Mucosa of descending colon (tissue), 3 donors: Measurements from ENCODE around the gene RANBP9. TPM values are rescaled to one million over a fixed set of nuclear protein-coding genes. Genes with fewer than 3 reads are reported as not detected.
A peak's percentile ranks its signal among the peaks of the same experiment; 100 is the strongest.

Source experiments
- ATAC-seq: fragments of 200-7000 bp; cut with Tn5 transposase; one replicate; pipeline ENCODE4 v1.9.1; 2020; ENCODE audit warnings: mild to moderate bottlenecking, moderate library complexity
- DNase-seq, 3 donors: peaks; one replicate each; pipeline ENCODE4 v3.0.0-alpha.2; 2020
- H3K36me3 ChIP-seq: fragments of 200-600 bp; one replicate; pipeline ENCODE4 v1.8.0; 2021; ENCODE audit warnings: low read depth, mild to moderate bottlenecking
- H3K4me1 ChIP-seq: fragments of 200-600 bp; one replicate; pipeline ENCODE4 v1.8.0; 2021; ENCODE audit warnings: low read depth, mild to moderate bottlenecking
- H3K4me3 ChIP-seq: fragments of 200-600 bp; one replicate; pipeline ENCODE4 v1.8.0; 2021; ENCODE audit warnings: mild to moderate bottlenecking
- H3K9me3 ChIP-seq: fragments of 200-600 bp; one replicate; pipeline ENCODE4 v1.8.0; 2021; ENCODE audit warnings: mild to moderate bottlenecking
- intact Hi-C, 2 donors: fragments of 100-400 bp; cut with DNase I in 1 of 2; cut with micrococcal nuclease in 1 of 2; formaldehyde crosslinking; loops; one replicate each; pipeline versions ENCODE4 v1.11.0 to v1.11.1; 2022; cut with DNase I, micrococcal nuclease
- total RNA-seq, 3 donors: library from RNA; stranded (reverse); fragmentation: NEBNext Ultra II Directional in 2 of 3; extraction: Animal tissue kit (Norgen Biotek cat#: 25700) in 2 of 3; gene quantifications; one replicate each; pipeline versions ENCODE4 v1.2.1 to v1.2.4, GENCODE V29; 2021 to 2023
- TF ChIP-seq, protein P1 (sequence below): fragments of 200-600 bp; IDR thresholded peaks from one replicate; pipeline ENCODE4 v1.8.0; 2022; ENCODE audit warnings: antibody characterized with exemption, mild to moderate bottlenecking
- donor health status: DM: no; HTN: no; CAD: no; lungs with moderate emphysema.
- donor health status: DM: no; HTN: no; CAD: no.
- donor health status: DM: no; HTN: yes; CAD: no.

RANBP9 gene
- total RNA-seq, 3 donors from 2014 or later: 33.4 to 58.4 (median 38.7) TPM

DNA sequence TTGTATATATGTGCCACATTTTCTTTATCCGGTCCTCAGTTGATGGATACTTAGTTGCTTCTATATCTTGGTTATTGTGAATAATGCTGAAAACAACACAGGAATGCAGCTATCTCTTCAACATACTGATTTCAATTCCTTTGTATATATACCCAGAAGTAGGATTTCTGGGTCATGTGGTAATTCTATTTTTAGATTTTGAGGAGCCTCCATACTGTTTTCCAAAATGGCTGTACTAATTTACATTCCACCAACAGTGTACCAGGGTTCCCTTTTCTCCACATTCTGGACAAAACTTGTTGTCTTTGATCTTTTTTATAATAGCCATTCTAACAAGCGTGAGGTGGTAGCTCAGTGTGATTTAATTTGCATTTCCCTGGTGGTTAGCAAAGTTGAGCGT is 135.6 kb downstream of the RANBP9 start:
- intact Hi-C loops: loop anchor here in 1 of 2 donors (10.0 kb wide), 1 partner anchor 241 kb away; no protein-coding TSS in a partner anchor
- TF ChIP-seq, protein P1, sequence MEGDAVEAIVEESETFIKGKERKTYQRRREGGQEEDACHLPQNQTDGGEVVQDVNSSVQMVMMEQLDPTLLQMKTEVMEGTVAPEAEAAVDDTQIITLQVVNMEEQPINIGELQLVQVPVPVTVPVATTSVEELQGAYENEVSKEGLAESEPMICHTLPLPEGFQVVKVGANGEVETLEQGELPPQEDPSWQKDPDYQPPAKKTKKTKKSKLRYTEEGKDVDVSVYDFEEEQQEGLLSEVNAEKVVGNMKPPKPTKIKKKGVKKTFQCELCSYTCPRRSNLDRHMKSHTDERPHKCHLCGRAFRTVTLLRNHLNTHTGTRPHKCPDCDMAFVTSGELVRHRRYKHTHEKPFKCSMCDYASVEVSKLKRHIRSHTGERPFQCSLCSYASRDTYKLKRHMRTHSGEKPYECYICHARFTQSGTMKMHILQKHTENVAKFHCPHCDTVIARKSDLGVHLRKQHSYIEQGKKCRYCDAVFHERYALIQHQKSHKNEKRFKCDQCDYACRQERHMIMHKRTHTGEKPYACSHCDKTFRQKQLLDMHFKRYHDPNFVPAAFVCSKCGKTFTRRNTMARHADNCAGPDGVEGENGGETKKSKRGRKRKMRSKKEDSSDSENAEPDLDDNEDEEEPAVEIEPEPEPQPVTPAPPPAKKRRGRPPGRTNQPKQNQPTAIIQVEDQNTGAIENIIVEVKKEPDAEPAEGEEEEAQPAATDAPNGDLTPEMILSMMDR: no peak
- ATAC-seq: no peak

DNA sequence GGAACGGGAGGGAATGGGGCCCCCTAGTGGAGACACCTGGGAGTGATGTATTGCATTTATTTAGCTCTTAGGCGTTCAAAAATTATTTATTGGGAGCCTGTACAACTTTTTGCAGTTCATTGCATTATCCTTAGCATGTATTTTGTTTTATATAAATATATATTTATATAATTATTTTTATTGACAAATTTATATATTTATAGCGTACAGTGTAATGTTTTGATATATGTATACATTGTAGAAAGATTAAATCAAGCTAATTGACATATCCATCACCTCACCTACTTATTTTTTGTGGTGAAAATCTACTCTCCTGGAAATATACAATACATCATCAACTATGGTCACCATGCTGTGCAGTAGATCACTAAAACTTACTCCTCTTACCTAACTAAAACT is 136.3 kb downstream of the RANBP9 start:
- TF ChIP-seq, protein P1: peak; percentile 56
- H3K4me3 ChIP-seq: no peak overlapping the region
- no peaks in the 10 kb centered on the region for H3K9me3 ChIP-seq
- ATAC-seq (no peak), DNase-seq (no peak)
- intact Hi-C loops: loop anchor here in 1 of 2 donors (10.0 kb wide), 1 partner anchor 241 kb away; no protein-coding TSS in a partner anchor
- H3K36me3 ChIP-seq: no peaks in the 10 kb centered on the region
- peaks cover 3% of the 10 kb centered on the region for H3K4me1 ChIP-seq

More for the DNA sequence above, 135.6 kb downstream of the RANBP9 start:
- Histone ChIP-seq H3K9me3 (no peaks in the 10 kb centered on the region), H3K4me1 (peaks cover 3% of the 10 kb centered on the region), H3K36me3 (no peaks in the 10 kb centered on the region), H3K4me3 (no peak overlapping the region)
- DNase-seq: no peak

DNA sequence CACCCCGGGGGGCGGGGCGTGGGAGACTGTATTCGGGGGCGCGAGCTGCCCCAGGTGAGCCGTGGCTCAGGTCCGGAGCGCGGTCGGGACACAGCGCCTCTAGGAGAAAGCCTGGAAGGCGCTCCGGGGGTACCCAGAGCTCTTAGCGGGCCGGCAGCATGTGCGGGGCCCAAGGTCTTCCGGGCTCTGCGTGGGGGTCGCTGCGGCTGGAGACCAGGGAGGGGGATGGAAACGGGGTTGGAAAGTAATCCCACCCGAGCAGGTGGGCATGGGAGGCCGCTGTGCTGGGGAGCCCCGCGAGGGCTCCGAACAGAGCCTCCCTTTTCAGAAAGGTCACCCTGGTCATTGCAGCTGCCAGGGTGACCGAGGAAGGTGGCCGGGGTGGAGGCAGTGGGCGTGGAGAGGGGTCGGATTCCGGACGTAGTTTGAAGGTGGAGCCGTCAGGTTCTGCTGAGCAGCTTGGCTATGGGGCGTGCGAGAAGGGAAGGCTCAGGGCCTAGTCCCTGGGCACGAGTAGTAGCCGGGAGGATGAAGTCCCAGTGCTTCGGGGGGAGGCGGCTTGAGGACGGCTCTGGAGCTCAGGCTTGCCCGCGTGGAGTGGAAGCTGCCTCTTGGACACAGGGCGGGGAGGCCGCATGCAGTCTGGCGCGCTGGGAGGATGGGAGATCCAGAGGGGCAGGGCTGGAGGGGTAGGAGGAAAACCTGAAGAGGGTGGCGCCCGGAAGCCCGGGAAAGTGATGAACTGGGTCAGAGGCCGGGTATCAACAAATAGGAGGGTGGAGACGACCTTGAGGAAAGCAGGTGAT is 136.9 kb downstream of the RANBP9 start, which contains the start of gene SIRT5:
TSS of gene SIRT5 (plus strand) at position 31 of the 806 bp plus-strand sequence. CDS start 9,510 bp downstream, outside the sequence.
- Histone ChIP-seq H3K36me3 (no peaks in the 10 kb centered on the region), H3K4me3 (peak within 1 kb of the TSS; percentile 38), H3K4me1 (peaks cover 3% of the 10 kb centered on the region), H3K9me3 (no peaks in the 10 kb centered on the region)
- intact Hi-C loops: loop anchor here in 1 of 2 donors (10.0 kb wide), 1 partner anchor 240 kb away; no protein-coding TSS in a partner anchor
- TF ChIP-seq, protein P1: no peak
- DNase-seq: peak; percentile 92 to 94 (median 93)
- ATAC-seq: peak; percentile 84

DNA sequence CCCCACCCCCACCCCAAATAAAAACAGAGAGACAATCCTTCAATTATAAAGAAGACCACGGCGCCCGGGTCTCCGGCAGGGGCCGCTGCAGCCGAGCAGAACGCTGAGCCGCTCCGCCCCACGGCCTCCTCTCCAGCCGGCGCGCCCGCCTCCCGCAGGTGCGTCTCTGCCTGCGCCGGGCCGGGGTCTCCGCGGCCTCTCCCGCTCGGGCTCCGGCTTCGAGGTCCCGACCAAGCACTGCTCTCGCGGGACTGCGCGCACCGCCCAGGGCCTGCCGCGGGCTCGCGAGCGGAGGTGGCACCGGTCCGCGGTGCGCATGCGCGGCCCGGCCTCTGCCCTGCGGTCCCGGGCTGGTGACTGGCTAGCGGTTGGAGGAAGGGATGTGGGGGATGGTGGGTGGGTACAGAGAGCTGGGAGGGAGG is 137.5 kb downstream of the RANBP9 start:
- ATAC-seq (peak; percentile 94), DNase-seq (peak; percentile 93 to 96 (median 96))
- TF ChIP-seq, protein P1: peak; percentile 19
- Histone ChIP-seq H3K4me1 (peaks cover 3% of the 10 kb centered on the region), H3K4me3 (peak overlapping the region; percentile 38), H3K36me3 (no peaks in the 10 kb centered on the region), H3K9me3 (no peaks in the 10 kb centered on the region)
- intact Hi-C loops: loop anchor here in 1 of 2 donors (10.0 kb wide), 1 partner anchor 239 kb away; no protein-coding TSS in a partner anchor

DNA sequence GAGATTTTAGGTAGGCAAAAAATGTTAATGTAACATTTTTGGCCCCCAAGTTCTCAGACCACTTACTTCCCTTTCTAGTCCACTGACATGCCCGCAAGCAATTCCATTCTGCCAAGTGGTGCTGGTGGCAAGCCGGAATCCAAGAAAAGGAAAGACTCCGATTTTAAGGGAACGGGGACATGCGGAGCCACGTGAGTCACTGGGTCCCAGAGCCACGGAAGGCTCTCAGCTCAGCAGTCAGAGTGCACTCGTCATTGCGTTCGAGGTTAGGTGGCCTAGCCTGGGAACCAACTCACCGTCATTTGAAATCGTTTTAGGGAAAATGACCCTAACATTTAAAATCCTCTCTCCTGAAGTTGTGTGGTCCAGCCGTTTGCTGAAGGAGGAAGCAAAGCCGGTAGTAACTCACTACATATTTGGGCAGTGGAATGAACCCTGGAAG is 137.9 kb downstream of the RANBP9 start:
- Histone ChIP-seq H3K36me3 (no peaks in the 10 kb centered on the region), H3K4me3 (peak overlapping the region; percentile 38), H3K9me3 (no peaks in the 10 kb centered on the region), H3K4me1 (peaks cover 3% of the 10 kb centered on the region)
- intact Hi-C loops: loop anchor here in 1 of 2 donors (10.0 kb wide), 1 partner anchor 239 kb away; no protein-coding TSS in a partner anchor
- TF ChIP-seq, protein P1: no peak
- ATAC-seq: no peak
- peak; percentile 57 to 63 (median 60) for DNase-seq
